Cardiac muscle cell (in vitro differentiated cells and primary cell): ENCODE data around the gene TRIOBP. TPM values are rescaled to one million over a fixed set of nuclear protein-coding genes. Genes with fewer than 3 reads are reported as not detected.

Experiments used
- DNase-seq, 2 donors: peaks; one replicate each; pipeline versions ENCODE4 v3.0.0 to v3.0.0-alpha.2; 2010 to 2017; ENCODE audit warnings: low read depth in 1 of 2, low spot score in 1 of 2
- H3K27ac ChIP-seq: fragments of 200-600 bp; sonication (generic); 2 replicates; pipeline ENCODE4 v1.5.1; 2016
- H3K27me3 ChIP-seq: fragments of 200-600 bp; sonication (generic); 2 replicates; pipeline ENCODE4 v1.6.0; 2016; ENCODE audit warnings: control low read depth
- H3K36me3 ChIP-seq: fragments of 200-600 bp; sonication (generic); 2 replicates; pipeline ENCODE4 v1.5.1; 2016; ENCODE audit warnings: control low read depth
- H3K4me1 ChIP-seq: fragments of 200-600 bp; sonication (generic); 2 replicates; pipeline ENCODE4 v1.8.1; 2017; ENCODE audit warnings: low read depth, mild to moderate bottlenecking, mixed run types
- H3K4me3 ChIP-seq: fragments of 200-600 bp; sonication (generic); 2 replicates; pipeline ENCODE4 v1.5.1; 2016; ENCODE audit warnings: mild to moderate bottlenecking
- H3K9me3 ChIP-seq: fragments of 200-600 bp; sonication (generic); 2 replicates; pipeline ENCODE4 v1.5.1; 2017; ENCODE audit warnings: low read depth, mild to moderate bottlenecking, control low read depth
- CTCF ChIP-seq: IDR thresholded peaks from 2 replicates; pipeline ENCODE4 v1.5.1; 2012; ENCODE audit warnings: low read depth, mild to moderate bottlenecking, low read length
- polyA plus RNA-seq: library from polyadenylated mRNA; unstranded; fragments of >200 nt; fragmentation: Nextera tagmentation; extraction: Ambion mirVana; gene quantifications from 2 replicates; pipeline ENCODE4 v1.2.1, GENCODE V29; 2016
- total RNA-seq: library from RNA; depleted of rRNA; stranded (reverse); fragments of >200 nt; gene quantifications from 2 replicates; pipeline ENCODE4 v1.2.3, GENCODE V29; 2016

The TRIOBP gene
- total and polyA plus RNA-seq, 2 experiments from 2014 or later: 150 to 202 TPM

- no peaks in the 10 kb centered on the region for H3K9me3 ChIP-seq
- TF ChIP-seq CTCF: no peak
- no peak for DNase-seq
- H3K36me3 ChIP-seq: no peaks in the 10 kb centered on the region
- H3K4me3 ChIP-seq: no peak overlapping the region
- H3K4me1 ChIP-seq: peaks cover 1% of the 10 kb centered on the region
- no peaks in the 10 kb centered on the region for H3K27me3 ChIP-seq
- H3K27ac ChIP-seq: no peak overlapping the region
Observed at GRCh38 chr22:37681001-37681424, 15.8 kb upstream of the TRIOBP start.

- Histone ChIP-seq H3K4me3 (no peak overlapping the region), H3K36me3 (no peaks in the 10 kb centered on the region), H3K9me3 (no peaks in the 10 kb centered on the region), H3K4me1 (no peaks in the 10 kb centered on the region), H3K27ac (no peak overlapping the region), H3K27me3 (no peaks in the 10 kb centered on the region)
- DNase-seq: peak; percentile 79 to 85
- TF ChIP-seq CTCF: peak; percentile 94
Observed at GRCh38 chr22:37681556-37682049, 15.2 kb upstream of the TRIOBP start.

- no peak overlapping the region for H3K27ac ChIP-seq
- no peaks in the 10 kb centered on the region for H3K36me3 ChIP-seq
- H3K27me3 ChIP-seq: no peaks in the 10 kb centered on the region
- H3K4me1 ChIP-seq: no peaks in the 10 kb centered on the region
- H3K4me3 ChIP-seq: no peak overlapping the region
- H3K9me3 ChIP-seq: no peaks in the 10 kb centered on the region
- TF ChIP-seq CTCF: no peak
- no peak for DNase-seq
Observed at GRCh38 chr22:37684803-37685615, 11.8 kb upstream of the TRIOBP start.

- H3K36me3 ChIP-seq: no peaks in the 10 kb centered on the region
- H3K27ac ChIP-seq: peak within 1 kb of the TSS; percentile 90
- H3K27me3 ChIP-seq: no peaks in the 10 kb centered on the region
- peak; percentile 91 to 93 for DNase-seq
- H3K4me3 ChIP-seq: peak within 1 kb of the TSS; percentile 89
- H3K4me1 ChIP-seq: no peaks in the 10 kb centered on the region
- TF ChIP-seq CTCF: no peak
- H3K9me3 ChIP-seq: no peaks in the 10 kb centered on the region
Observed at GRCh38 chr22:37686002-37686982, 10.6 kb upstream of the TRIOBP start, which contains the start of gene NOL12. Gene NOL12, plus strand, starts transcription at chr22:37686343. Its CDS starts 50 bp downstream, at chr22:37686393.

- H3K9me3 ChIP-seq: no peaks in the 10 kb centered on the region
- H3K4me3 ChIP-seq: no peak overlapping the region
- no peaks in the 10 kb centered on the region for H3K4me1 ChIP-seq
- H3K27ac ChIP-seq: no peak overlapping the region
- no peak for TF ChIP-seq CTCF
- no peaks in the 10 kb centered on the region for H3K27me3 ChIP-seq
- no peak for DNase-seq
- no peaks in the 10 kb centered on the region for H3K36me3 ChIP-seq
Observed at GRCh38 chr22:37690407-37690806, 6.4 kb upstream of the TRIOBP start.
